Caco-2 (cell line): ENCODE data around the gene CIZ1. TPM values are rescaled to one million over a fixed set of nuclear protein-coding genes. Genes with fewer than 3 reads are reported as not detected.

ENCODE experiments used
- BruUV-seq: library from RNA; stranded (reverse); fragments of 400-500 nt; replicated peaks from 2 replicates; lab custom pipeline; 2021; lab: Mats Ljungman, UMichigan
- CTCF ChIA-PET: fragments of 300-600 bp; sonication (Branson Sonifier 250); formaldehyde crosslinking; loops from one replicate; lab custom pipeline; 2022; ENCODE audit warnings: antibody characterized with exemption; lab: Charles Lee
- POLR2A ChIA-PET: fragments of 300-600 bp; sonication (Branson Sonifier 250); formaldehyde crosslinking; loops from one replicate; lab custom pipeline; 2022; ENCODE audit warnings: antibody characterized with exemption; lab: Charles Lee
- DNase-seq, 2 experiments: peaks; one replicate each; pipeline versions ENCODE4 v3.0.0 to v3.0.0-alpha.2; 2020 to 2022
- H3K27me3 ChIP-seq: replicated peaks from 2 replicates; pipeline ENCODE4 v1.6.0; 2011; ENCODE audit warnings: low read length; ENCODE audit not compliant: control insufficient read depth, insufficient read depth
- H3K36me3 ChIP-seq: 2 replicates; pipeline ENCODE4 v1.5.1; 2011; ENCODE audit warnings: low read length; ENCODE audit not compliant: control insufficient read depth, insufficient read depth
- H3K4me1 ChIP-seq: fragments of 250-450 bp; sonication (Bioruptor Pico); 2 replicates; pipeline ENCODE4 v1.5.1; 2020; ENCODE audit warnings: mild to moderate bottlenecking
- H3K4me3 ChIP-seq: 2 replicates; pipeline ENCODE4 v1.5.1; 2011; ENCODE audit warnings: low read depth, mild to moderate bottlenecking, control low read depth, low read length
- H3K9me3 ChIP-seq: fragments of 250-450 bp; sonication (Bioruptor Pico); 2 replicates; pipeline ENCODE4 v1.5.1; 2020; ENCODE audit warnings: mild to moderate bottlenecking, moderate library complexity
- H3K27ac Mint-ChIP-seq: one replicate; pipeline ENCODE4 v1.8.0; 2022; ENCODE audit warnings: mixed read lengths; ENCODE audit not compliant: unreplicated experiment
- H3K27me3 Mint-ChIP-seq: one replicate; pipeline ENCODE4 v1.8.0; 2022; ENCODE audit warnings: mixed read lengths; ENCODE audit not compliant: insufficient read depth, unreplicated experiment
- H3K36me3 Mint-ChIP-seq: one replicate; pipeline ENCODE4 v1.8.0; 2022; ENCODE audit warnings: mild to moderate bottlenecking, mixed read lengths; ENCODE audit not compliant: insufficient read depth, unreplicated experiment
- H3K4me1 Mint-ChIP-seq: one replicate; pipeline ENCODE4 v1.8.0; 2022; ENCODE audit warnings: low read depth, mixed read lengths; ENCODE audit not compliant: unreplicated experiment
- H3K4me3 Mint-ChIP-seq: one replicate; pipeline ENCODE4 v1.8.0; 2022; ENCODE audit warnings: mild to moderate bottlenecking, moderate library complexity, mixed read lengths; ENCODE audit not compliant: unreplicated experiment
- H3K9me3 Mint-ChIP-seq: one replicate; pipeline ENCODE4 v1.8.0; 2022; ENCODE audit warnings: mixed read lengths; ENCODE audit not compliant: unreplicated experiment
- CTCF ChIP-seq, 2 experiments: fragments of 200-600 bp in 1 of 2; IDR thresholded peaks; 1 replicate in 1 of 2; 2 replicates in 1 of 2; pipeline versions ENCODE4 v1.5.1 to v1.8.0; 2011 to 2022; ENCODE audit warnings: antibody characterized with exemption in 1 of 2, control low read depth in 1 of 2, inconsistent platforms in 1 of 2, low read depth in 1 of 2, low read length in 1 of 2, mild to moderate bottlenecking in 1 of 2, moderate library complexity in 1 of 2; ENCODE audit not compliant: insufficient read depth in 1 of 2, severe bottlenecking in 1 of 2, unreplicated experiment in 1 of 2
- intact Hi-C: fragments of 100-400 bp; cut with micrococcal nuclease; formaldehyde crosslinking; loops from one replicate; pipeline ENCODE4 v1.10.0; 2022; ENCODE audit not compliant: unreplicated experiment
- total RNA-seq: library from RNA; stranded (reverse); gene quantifications from 2 replicates; pipeline ENCODE4 v1.2.3, GENCODE V29; 2022

CIZ1 gene
- total RNA-seq, 1 experiment from 2014 or later = 187 TPM

GRCh38 chr9:128148509-128149000 lies 42.8 kb downstream of the CIZ1 start:
- Mint-ChIP-seq H3K4me3 (no peak overlapping the region), H3K9me3 (no peaks in the 10 kb centered on the region), H3K27me3 (no peaks in the 10 kb centered on the region), H3K27ac (no peak overlapping the region), H3K36me3 (no peaks in the 10 kb centered on the region), H3K4me1 (no peaks in the 10 kb centered on the region)
- Histone ChIP-seq H3K9me3 (no peaks in the 10 kb centered on the region), H3K36me3 (no peaks in the 10 kb centered on the region), H3K4me3 (no peak overlapping the region), H3K4me1 (peaks cover 15% of the 10 kb centered on the region; the same call in 1 of the 2 replicates), H3K27me3 (no peaks in the 10 kb centered on the region)
- BruUV-seq = no TSS peak
- ChIA-PET POLR2A (no interaction called here), CTCF (no interaction called here)
- intact Hi-C loops = no loop called here
- no peak for TF ChIP-seq CTCF (IDR thresholded peaks at IDR 0.05; ENCODE audit: insufficient read depth in 1 of 2, low read depth in 1 of 2, low read length in 1 of 2, severe bottlenecking in 1 of 2, unreplicated experiment in 1 of 2)
- peak in 1 of 2 experiments; percentile 29 for DNase-seq

- ChIA-PET CTCF (no interaction called here), POLR2A (no interaction called here)
- intact Hi-C loops = no loop called here
- Mint-ChIP-seq H3K27ac (no peak overlapping the region), H3K4me1 (no peaks in the 10 kb centered on the region), H3K27me3 (no peaks in the 10 kb centered on the region), H3K4me3 (no peak overlapping the region), H3K36me3 (no peaks in the 10 kb centered on the region), H3K9me3 (no peaks in the 10 kb centered on the region)
- Histone ChIP-seq H3K36me3 (no peaks in the 10 kb centered on the region), H3K27me3 (no peaks in the 10 kb centered on the region), H3K4me1 (peaks cover 15% of the 10 kb centered on the region; the same call in 1 of the 2 replicates), H3K9me3 (no peaks in the 10 kb centered on the region), H3K4me3 (no peak overlapping the region)
- peak in 1 of 2 experiments; percentile 25 for DNase-seq
- TF ChIP-seq CTCF (IDR thresholded peaks at IDR 0.05; ENCODE audit: insufficient read depth in 1 of 2, low read depth in 1 of 2, low read length in 1 of 2, severe bottlenecking in 1 of 2, unreplicated experiment in 1 of 2) = no peak
- no TSS peak for BruUV-seq
Measured at GRCh38 chr9:128146591-128147120, 44.7 kb downstream of the CIZ1 start.

DNA sequence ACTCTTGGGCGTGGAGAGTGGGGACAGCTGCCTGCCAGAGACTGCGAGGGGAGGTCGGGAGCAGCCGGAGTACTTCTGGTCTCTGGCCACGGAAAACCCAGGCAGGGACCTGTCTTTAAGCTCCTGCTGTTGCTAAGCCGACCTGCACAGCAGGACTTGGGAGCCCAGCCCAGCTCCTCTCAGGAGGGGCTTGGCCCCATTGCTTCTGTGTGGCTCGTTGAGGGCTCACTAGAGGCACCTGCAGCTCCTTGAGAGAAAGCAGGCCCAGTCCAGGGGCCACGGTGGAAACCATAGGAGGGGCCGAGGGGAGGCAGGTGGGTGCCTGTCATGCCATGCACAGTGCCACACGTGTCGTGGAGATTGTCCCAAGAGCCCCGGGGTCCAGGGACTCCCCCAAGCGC lies 45.4 kb downstream of the CIZ1 start:
- no peak for TF ChIP-seq CTCF (IDR thresholded peaks at IDR 0.05; ENCODE audit: insufficient read depth in 1 of 2, low read depth in 1 of 2, low read length in 1 of 2, severe bottlenecking in 1 of 2, unreplicated experiment in 1 of 2)
- no peak overlapping the region for H3K4me3 Mint-ChIP-seq
- H3K36me3 ChIP-seq = no peaks in the 10 kb centered on the region
- peak overlapping the region; percentile 55 for H3K27ac Mint-ChIP-seq
- no peaks in the 10 kb centered on the region for H3K27me3 Mint-ChIP-seq
- H3K4me1 Mint-ChIP-seq = no peaks in the 10 kb centered on the region
- no peaks in the 10 kb centered on the region for H3K9me3 ChIP-seq
- no TSS peak for BruUV-seq
- H3K4me3 ChIP-seq = no peak overlapping the region
- H3K9me3 Mint-ChIP-seq = no peaks in the 10 kb centered on the region
- no peaks in the 10 kb centered on the region for H3K27me3 ChIP-seq
- intact Hi-C loops = no loop called here
- CTCF ChIA-PET = interaction anchor here (1.0 kb wide), 1 partner anchor 14 kb away, joined by 3 read pairs; the partner anchor contains the start of gene BBLN
- POLR2A ChIA-PET = no interaction called here
- no peak for DNase-seq
- peaks cover 15% of the 10 kb centered on the region; the same call in 1 of the 2 replicates for H3K4me1 ChIP-seq
- no peaks in the 10 kb centered on the region for H3K36me3 Mint-ChIP-seq
